Measurements from ENCODE around the gene MYO16.

MYO16 gene

DNA sequence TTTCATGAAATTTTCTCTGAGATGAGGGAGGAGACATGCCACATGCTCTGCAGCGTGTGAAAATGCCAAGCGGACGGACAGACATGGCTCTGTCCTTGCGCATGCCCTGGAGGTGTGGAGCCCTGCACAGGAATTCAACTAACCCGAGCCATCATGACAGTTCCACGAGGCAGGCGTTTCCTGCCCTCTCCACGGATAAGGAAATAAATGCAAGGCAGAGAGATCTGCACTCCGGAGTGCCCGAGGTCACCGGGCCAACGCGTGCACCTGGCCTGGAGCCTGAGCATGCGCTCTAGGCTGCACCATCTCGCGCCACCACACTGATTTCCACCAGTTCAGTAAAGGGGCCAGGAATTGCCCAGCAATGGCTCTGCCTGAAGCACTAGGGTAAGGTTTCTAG, 298.2 kb downstream of the MYO16 start:
- H3K4me3 ChIP-seq (ENCODE audit: low read depth, low read length), result no peak overlapping the region
- DNase-seq (ENCODE audit: low read depth), result no peak
- TF ChIP-seq, protein P1, sequence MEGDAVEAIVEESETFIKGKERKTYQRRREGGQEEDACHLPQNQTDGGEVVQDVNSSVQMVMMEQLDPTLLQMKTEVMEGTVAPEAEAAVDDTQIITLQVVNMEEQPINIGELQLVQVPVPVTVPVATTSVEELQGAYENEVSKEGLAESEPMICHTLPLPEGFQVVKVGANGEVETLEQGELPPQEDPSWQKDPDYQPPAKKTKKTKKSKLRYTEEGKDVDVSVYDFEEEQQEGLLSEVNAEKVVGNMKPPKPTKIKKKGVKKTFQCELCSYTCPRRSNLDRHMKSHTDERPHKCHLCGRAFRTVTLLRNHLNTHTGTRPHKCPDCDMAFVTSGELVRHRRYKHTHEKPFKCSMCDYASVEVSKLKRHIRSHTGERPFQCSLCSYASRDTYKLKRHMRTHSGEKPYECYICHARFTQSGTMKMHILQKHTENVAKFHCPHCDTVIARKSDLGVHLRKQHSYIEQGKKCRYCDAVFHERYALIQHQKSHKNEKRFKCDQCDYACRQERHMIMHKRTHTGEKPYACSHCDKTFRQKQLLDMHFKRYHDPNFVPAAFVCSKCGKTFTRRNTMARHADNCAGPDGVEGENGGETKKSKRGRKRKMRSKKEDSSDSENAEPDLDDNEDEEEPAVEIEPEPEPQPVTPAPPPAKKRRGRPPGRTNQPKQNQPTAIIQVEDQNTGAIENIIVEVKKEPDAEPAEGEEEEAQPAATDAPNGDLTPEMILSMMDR (IDR thresholded peaks at IDR 0.05; ENCODE audit: insufficient read depth, low read depth, low read length, missing control alignments), result no peak

DNA sequence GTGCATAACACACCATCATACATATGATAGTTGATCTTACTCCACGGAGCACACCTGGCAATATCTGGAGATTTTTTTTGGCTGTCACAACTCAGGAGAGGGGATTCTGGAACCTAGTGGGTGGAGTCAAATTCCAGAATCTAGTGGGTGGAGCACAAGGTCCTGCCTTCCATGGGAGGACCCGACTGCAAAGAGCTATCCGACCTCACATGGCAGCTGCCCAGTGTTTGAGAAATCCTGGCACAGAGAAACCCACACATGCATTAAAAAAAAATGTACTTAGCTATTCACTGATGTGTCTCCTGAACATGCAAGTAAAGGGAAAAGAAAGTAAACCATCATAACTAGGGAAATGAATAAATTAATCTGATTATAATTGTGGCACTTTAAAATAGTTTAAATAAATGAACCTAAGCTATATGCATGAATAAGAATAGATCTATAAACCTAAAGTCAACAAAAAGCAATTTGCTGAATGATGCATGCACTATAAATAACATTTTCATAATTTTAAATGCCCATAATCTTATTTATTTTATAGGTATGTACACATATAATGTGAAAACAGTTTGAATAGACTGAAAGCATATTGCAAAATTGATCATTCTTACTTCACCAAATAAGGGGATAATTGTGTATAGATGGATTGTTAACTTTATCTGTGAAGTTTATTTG, 300.3 kb downstream of the MYO16 start:
- no peak overlapping the region for H3K4me3 ChIP-seq (ENCODE audit: low read depth, low read length)
- TF ChIP-seq, protein P1 (IDR thresholded peaks at IDR 0.05; ENCODE audit: insufficient read depth, low read depth, low read length, missing control alignments), result no peak
- no peak for DNase-seq (ENCODE audit: low read depth)

DNA sequence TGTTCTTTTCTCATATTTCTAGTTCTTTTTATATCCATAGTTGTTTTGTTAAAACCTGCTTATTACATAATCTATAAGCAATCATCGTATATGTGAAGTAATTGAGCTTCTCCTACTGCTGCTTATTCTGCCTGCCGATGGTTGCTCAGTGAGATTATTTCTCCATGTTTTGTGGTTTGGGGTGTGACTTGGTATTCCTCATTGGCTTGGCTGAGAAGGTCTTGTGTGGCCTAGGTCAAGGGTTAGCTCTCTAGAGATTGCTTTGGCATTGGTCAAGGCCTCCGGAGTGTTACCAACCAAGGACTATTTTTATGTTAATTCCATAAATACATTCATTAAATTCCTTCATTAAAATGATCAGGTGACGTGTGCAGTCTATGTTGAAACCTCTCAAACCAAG, 302.8 kb downstream of the MYO16 start:
- TF ChIP-seq, protein P1 (IDR thresholded peaks at IDR 0.05; ENCODE audit: insufficient read depth, low read depth, low read length, missing control alignments), result no peak
- DNase-seq (ENCODE audit: low read depth), result no peak

DNA sequence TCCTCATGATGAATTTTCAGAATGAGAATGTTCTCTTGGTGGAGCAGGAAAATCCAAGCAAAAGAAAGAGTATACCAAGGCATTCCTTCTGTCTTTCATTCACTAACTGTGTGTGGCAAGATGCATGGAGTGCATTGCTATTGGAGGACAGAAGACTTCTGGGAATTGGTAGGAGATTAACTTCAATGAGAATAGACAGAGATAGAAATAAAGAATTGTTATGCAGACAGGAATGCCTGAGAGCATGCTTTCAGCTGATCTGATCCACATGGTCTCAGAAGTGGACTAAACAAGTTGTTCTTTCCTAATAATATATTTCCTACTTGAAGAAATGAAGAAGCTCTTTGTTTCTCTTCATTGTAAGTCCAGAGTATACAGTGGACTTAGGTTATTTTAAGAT, 303.6 kb downstream of the MYO16 start:
- H3K4me3 ChIP-seq (ENCODE audit: low read depth, low read length), result no peak overlapping the region
- TF ChIP-seq, protein P1 (IDR thresholded peaks at IDR 0.05; ENCODE audit: insufficient read depth, low read depth, low read length, missing control alignments), result no peak
- DNase-seq (ENCODE audit: low read depth), result no peak

More for the DNA sequence above, 302.8 kb downstream of the MYO16 start:
- no peak overlapping the region for H3K4me3 ChIP-seq (ENCODE audit: low read depth, low read length)

DNA sequence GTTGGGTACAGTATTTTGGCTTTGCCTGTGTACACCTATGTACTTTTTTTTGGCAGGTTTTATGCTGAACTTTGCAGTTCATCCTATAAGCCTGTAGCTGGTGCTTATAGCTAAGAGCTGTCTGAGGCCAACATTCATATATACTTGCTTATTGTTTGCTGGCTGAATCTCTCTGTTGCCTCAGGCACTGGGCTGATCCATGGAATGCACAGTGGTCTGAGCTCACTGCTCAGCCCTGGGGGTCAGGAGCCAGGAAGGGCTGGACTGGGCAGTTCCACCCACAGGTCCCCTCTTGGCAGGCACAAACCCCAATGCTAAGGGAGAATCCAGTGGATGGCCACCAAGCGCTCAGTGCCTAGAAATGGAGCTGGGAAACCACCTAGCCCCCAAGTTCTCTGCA, 308.7 kb downstream of the MYO16 start:
- DNase-seq (ENCODE audit: low read depth), result no peak
- H3K4me3 ChIP-seq (ENCODE audit: low read depth, low read length), result no peak overlapping the region
- TF ChIP-seq, protein P1 (IDR thresholded peaks at IDR 0.05; ENCODE audit: insufficient read depth, low read depth, low read length, missing control alignments), result no peak

DNA sequence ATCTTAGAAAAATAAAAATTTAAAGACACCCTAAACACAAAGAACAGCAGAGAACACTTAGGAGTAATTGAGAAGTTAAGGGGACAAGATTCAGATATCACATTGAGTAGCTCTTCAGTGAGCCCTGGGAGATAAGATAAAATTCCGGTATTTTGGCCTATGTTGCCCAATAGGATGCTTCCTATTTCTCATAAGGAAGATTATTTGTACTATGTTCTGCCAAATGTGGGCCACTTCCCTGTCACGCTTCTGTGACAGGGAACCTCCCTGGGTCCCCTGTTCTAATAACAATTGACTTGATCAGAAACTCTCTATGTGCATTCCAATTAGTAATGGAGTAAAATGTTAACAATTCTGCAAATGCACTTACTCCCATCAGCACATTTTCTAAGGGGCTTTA, 310.7 kb downstream of the MYO16 start:
- no peak overlapping the region for H3K4me3 ChIP-seq (ENCODE audit: low read depth, low read length)
- DNase-seq (ENCODE audit: low read depth), result no peak
- TF ChIP-seq, protein P1 (IDR thresholded peaks at IDR 0.05; ENCODE audit: insufficient read depth, low read depth, low read length, missing control alignments), result no peak

DNA sequence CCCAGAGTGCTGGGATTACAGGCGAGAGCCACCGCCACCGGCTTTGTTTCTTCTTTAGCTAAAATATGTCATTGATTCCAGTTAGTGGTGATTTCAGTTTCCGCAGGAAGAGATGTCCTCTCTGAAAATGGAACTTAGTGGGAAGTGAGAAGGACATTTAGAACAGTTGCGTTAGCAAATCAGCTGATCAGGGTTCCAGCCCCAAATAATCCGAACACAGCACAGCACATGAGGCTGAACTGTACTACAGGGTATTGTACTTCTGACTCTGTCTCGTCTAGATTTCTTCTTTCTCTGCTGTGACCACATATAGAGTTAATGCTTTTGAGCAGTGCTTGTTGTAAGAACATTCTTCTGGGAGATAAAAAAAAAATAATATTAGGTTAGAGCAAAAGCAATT, 314.4 kb downstream of the MYO16 start:
- TF ChIP-seq, protein P1 (IDR thresholded peaks at IDR 0.05; ENCODE audit: insufficient read depth, low read depth, low read length, missing control alignments), result no peak
- no peak for DNase-seq (ENCODE audit: low read depth)
- no peak overlapping the region for H3K4me3 ChIP-seq (ENCODE audit: low read depth, low read length)
